GM10266 (cell line): ENCODE data around the gene MAP6.
A peak's percentile ranks its signal among the peaks of the same experiment; 100 is the strongest.

Source experiments
- DNase-seq: peaks from one replicate; pipeline ENCODE4 v3.0.0; 2012; ENCODE audit errors: extremely low spot score
- TF ChIP-seq, protein P1 (sequence below): IDR thresholded peaks from 2 replicates; pipeline ENCODE4 v1.5.1; 2012; ENCODE audit warnings: mild to moderate bottlenecking, low read depth; ENCODE audit not compliant: control insufficient read depth, insufficient read depth; ENCODE audit errors: missing control alignments

Gene MAP6

DNA sequence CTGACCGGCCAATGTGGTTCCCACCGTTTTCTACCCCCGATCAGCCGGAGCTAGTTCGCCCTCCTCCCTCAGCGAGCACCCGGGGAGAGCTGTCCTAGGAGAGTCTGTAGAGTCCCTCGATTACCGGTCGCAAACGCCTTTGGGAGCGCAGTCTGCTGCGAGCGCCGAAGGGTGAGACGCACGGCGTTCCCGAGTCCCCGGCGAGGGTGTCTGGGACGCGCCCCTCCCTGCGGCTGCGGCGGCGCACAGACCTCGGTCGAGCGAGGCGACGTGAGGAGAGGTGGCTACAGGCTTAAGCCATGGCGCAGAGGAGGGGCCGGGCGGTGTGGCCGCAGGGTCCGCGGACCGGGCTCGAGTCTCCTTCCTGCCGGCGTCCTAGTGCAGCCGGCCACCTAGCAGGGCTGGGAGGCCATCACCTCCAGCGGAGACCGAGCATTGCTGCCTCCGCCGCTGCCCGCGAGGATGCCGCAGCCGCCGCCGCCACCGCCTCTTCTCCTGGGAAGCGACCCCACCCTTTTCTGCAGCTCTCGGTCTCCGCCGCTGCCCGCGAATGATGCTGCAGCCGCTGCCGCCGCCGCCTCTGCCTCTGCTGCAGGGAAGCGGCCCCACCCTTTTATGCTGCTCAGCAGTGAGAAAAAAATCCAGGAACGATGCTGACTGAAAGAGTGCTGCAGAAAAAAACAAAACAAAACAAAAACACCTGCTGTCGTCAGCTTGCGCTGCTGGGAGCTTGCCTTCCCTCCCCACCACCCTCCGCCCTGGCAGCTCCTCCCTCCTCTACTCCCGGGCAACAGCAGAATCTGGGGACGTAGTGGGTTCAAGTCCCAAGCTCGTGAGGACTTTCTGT lies at the start of gene MAP6:
TSS of gene MAP6 (minus strand) at position 588 of the 847 bp plus-strand sequence. CDS start 669 bp downstream, outside the sequence.
- peak; percentile 53 for DNase-seq
- TF ChIP-seq, protein P1, sequence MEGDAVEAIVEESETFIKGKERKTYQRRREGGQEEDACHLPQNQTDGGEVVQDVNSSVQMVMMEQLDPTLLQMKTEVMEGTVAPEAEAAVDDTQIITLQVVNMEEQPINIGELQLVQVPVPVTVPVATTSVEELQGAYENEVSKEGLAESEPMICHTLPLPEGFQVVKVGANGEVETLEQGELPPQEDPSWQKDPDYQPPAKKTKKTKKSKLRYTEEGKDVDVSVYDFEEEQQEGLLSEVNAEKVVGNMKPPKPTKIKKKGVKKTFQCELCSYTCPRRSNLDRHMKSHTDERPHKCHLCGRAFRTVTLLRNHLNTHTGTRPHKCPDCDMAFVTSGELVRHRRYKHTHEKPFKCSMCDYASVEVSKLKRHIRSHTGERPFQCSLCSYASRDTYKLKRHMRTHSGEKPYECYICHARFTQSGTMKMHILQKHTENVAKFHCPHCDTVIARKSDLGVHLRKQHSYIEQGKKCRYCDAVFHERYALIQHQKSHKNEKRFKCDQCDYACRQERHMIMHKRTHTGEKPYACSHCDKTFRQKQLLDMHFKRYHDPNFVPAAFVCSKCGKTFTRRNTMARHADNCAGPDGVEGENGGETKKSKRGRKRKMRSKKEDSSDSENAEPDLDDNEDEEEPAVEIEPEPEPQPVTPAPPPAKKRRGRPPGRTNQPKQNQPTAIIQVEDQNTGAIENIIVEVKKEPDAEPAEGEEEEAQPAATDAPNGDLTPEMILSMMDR = no peak

DNA sequence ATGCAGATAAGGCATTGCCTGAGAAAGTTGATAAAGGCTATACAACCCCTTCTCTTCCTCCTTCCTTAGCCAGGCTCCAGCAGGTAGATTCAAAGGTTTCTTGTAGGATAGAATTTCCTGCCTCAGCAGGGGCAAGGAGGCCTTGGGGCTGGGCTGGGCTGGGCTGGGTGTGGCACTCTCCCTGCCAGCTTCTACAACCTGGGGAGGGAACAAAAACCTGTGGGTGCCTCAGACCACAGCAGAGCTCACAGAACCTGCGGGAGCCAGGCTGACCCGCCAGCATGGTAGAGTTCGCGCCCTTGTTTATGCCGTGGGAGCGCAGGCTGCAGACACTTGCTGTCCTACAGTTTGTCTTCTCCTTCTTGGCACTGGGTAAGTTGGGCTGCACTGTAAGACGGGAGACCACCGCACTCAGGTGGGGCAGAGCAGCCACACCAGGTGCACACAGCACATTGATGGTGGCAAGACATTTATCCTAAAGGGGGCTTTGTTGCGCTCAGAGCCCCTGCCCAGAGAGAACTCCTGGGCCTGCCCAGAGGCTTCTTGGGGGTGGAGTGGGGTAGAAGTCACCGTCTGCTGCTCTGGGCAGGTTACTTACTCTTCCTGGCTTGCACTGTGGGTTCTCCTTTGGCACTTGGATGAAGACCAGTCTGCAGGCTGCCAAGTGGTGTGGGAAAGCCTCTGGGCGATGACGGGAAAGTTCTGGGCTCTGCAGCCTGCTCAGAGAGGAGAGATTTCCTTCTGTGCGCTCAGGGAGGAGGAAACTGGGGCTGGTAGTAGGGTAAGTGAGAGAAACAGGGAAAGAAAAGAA lies 49.0 kb upstream of the MAP6 start, which contains the start of gene MOGAT2:
TSS of gene MOGAT2 (plus strand) at position 231 of the 811 bp plus-strand sequence. CDS start at position 282, 51 bp downstream.
- no peak for DNase-seq
- TF ChIP-seq, protein P1 = no peak

DNA sequence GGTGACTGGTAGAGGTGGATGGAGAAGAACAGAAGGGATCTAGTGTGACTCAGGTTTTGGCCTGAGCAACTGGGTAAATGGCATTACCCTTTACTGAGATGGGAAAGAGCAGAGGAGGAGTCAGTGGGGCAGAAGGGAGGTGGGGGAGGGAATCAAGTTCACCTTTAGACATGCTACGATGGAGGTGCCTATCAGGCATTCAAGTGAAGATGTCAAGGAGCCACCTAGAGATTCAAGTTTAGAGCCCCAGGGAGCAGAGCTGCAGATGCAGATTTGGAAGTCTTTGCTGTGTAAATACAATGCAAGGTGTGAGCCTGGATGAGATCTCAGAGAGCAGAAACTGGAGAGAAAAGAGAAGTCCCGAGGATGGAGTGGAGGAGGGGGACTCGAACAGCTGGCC lies 47.8 kb upstream of the MAP6 start:
- DNase-seq = no peak
- TF ChIP-seq, protein P1 = no peak

DNA sequence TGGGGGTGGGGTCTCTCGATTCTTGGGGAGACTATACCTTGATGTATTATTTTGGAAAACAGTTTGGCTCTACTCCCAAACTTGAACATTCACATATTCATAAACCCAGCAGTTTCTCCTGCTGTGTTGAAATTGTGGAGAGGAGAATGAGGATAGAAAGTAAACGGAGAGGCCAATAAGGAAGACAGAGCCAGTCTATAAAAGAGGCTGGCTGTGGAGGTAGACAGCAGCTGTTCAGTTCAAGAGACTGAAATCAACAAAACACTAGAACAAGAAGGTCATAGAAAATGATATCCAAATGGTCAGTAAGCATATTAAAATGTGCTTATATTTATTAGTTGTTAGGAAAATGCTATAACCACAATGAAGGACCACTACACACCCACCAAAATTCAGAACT lies 46.9 kb upstream of the MAP6 start:
- TF ChIP-seq, protein P1 = no peak
- no peak for DNase-seq

DNA sequence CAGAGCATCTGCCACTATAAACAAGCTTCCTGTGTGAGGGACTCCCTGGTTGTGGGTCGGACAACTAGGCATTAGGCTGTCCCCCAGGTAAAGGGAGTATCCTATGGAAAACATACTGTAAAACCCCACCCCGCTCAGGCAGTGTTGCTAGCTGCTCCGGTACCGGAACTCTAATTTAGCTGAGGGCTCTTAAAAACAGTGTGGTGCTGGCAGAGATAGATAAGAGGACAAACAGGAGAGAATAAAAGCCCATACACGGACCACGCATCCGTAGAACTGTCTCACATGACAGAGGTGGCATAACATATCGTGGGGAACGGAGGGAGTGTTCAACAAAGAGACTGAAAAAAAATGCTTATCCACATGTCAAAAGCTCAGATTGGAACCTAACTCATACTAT lies 45.4 kb upstream of the MAP6 start:
- no peak for DNase-seq
- TF ChIP-seq, protein P1 = no peak

DNA sequence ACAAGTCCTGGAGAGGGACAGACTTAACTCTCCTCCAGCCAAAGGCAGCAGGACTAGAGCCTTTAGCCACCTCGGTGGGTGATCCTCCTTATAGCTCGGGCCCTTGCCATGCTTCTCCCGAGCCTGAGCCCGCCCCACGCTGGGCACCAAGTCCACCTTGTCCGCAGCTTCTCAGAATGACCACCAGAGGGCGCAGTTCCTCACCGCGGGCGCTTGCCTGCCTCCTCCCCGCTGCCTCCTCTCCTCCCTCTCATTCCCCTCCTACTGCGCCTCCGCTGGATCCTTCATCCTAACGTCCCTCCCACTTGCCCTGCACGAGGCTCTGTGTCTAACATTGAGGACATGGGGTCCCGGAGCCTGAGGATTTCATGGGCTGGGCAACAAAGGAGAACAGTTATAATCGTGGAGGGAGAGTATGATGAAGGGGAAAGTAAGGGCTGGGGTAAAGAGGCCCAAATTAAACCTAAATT lies 37.5 kb upstream of the MAP6 start:
- TF ChIP-seq, protein P1 = peak; percentile 94
- DNase-seq = peak; percentile 74
